Endothelial cell (in vitro differentiated cells): Measurements from ENCODE around the gene TRRAP. TPM values are rescaled to one million over a fixed set of nuclear protein-coding genes. Genes with fewer than 3 reads are reported as not detected.

ENCODE experiments used
- DNase-seq: peaks from one replicate; pipeline ENCODE4 v3.0.0; 2021; ENCODE audit warnings: low spot score
- H3K27ac Mint-ChIP-seq: one replicate; pipeline ENCODE4 v1.8.0; 2021; ENCODE audit warnings: mixed read lengths, inconsistent platforms; ENCODE audit not compliant: unreplicated experiment
- H3K27me3 Mint-ChIP-seq: one replicate; pipeline ENCODE4 v1.8.0; 2021; ENCODE audit warnings: mild to moderate bottlenecking, moderate library complexity, mixed read lengths, inconsistent platforms; ENCODE audit not compliant: unreplicated experiment
- H3K36me3 Mint-ChIP-seq: one replicate; pipeline ENCODE4 v1.8.0; 2021; ENCODE audit warnings: mild to moderate bottlenecking, low read depth, mixed read lengths, inconsistent platforms; ENCODE audit not compliant: unreplicated experiment
- H3K4me1 Mint-ChIP-seq: one replicate; pipeline ENCODE4 v1.8.0; 2021; ENCODE audit warnings: mild to moderate bottlenecking, mixed read lengths, inconsistent platforms; ENCODE audit not compliant: unreplicated experiment
- H3K4me3 Mint-ChIP-seq: one replicate; pipeline ENCODE4 v1.8.0; 2021; ENCODE audit warnings: mild to moderate bottlenecking, mixed read lengths, inconsistent platforms; ENCODE audit not compliant: unreplicated experiment
- H3K9me3 Mint-ChIP-seq: one replicate; pipeline ENCODE4 v1.8.0; 2021; ENCODE audit warnings: mixed read lengths, inconsistent platforms; ENCODE audit not compliant: unreplicated experiment
- total RNA-seq: library from RNA; stranded (reverse); fragmentation: NEBNext Ultra II Directional; extraction: Animal tissue kit (Norgen Biotek cat#: 25700); gene quantifications from one replicate; pipeline ENCODE4 v1.2.1, GENCODE V29; 2021; ENCODE audit not compliant: unreplicated experiment
- TF ChIP-seq, protein P1 (sequence below): fragments of 200-600 bp; sonication (generic); IDR thresholded peaks from one replicate; pipeline ENCODE4 v1.5.0; 2021; ENCODE audit warnings: antibody characterized with exemption; ENCODE audit not compliant: unreplicated experiment

Gene TRRAP
- total RNA-seq, 1 donor from 2014 or later, result 53.5 TPM

GRCh38 chr7:99021941-99022560 lies 143.7 kb downstream of the TRRAP start:
- H3K27ac Mint-ChIP-seq, result peak overlapping the region; percentile 82
- peaks cover 16% of the 10 kb centered on the region for H3K36me3 Mint-ChIP-seq
- TF ChIP-seq, protein P1, sequence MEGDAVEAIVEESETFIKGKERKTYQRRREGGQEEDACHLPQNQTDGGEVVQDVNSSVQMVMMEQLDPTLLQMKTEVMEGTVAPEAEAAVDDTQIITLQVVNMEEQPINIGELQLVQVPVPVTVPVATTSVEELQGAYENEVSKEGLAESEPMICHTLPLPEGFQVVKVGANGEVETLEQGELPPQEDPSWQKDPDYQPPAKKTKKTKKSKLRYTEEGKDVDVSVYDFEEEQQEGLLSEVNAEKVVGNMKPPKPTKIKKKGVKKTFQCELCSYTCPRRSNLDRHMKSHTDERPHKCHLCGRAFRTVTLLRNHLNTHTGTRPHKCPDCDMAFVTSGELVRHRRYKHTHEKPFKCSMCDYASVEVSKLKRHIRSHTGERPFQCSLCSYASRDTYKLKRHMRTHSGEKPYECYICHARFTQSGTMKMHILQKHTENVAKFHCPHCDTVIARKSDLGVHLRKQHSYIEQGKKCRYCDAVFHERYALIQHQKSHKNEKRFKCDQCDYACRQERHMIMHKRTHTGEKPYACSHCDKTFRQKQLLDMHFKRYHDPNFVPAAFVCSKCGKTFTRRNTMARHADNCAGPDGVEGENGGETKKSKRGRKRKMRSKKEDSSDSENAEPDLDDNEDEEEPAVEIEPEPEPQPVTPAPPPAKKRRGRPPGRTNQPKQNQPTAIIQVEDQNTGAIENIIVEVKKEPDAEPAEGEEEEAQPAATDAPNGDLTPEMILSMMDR, result no peak
- no peak for DNase-seq
- H3K27me3 Mint-ChIP-seq, result peaks cover 3% of the 10 kb centered on the region
- H3K4me1 Mint-ChIP-seq, result peaks cover 21% of the 10 kb centered on the region
- H3K9me3 Mint-ChIP-seq, result no peaks in the 10 kb centered on the region
- H3K4me3 Mint-ChIP-seq, result no peak overlapping the region

DNA sequence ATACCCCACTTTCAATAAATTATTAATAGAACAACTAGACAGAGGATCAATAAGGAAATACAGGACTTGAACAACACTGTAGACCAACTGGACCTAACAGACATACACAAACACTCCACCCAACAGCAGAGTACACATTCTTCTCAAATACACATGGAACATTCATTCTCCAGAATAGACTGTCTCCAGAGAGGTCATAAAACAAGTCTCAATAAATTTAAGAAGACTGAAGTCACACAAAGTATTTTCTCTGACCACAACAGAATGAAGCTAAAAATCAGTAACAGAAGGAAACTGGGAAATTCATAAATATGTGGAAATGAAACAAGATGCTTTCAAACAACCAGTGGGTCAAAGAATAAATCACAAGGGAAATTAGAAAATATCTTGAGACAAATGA lies 145.7 kb downstream of the TRRAP start:
- TF ChIP-seq, protein P1, result no peak
- DNase-seq, result no peak
- H3K9me3 Mint-ChIP-seq, result no peaks in the 10 kb centered on the region
- no peak overlapping the region for H3K4me3 Mint-ChIP-seq
- peaks cover 39% of the 10 kb centered on the region for H3K4me1 Mint-ChIP-seq
- peaks cover 6% of the 10 kb centered on the region for H3K27me3 Mint-ChIP-seq
- peaks cover 26% of the 10 kb centered on the region for H3K36me3 Mint-ChIP-seq
- H3K27ac Mint-ChIP-seq, result no peak overlapping the region

DNA sequence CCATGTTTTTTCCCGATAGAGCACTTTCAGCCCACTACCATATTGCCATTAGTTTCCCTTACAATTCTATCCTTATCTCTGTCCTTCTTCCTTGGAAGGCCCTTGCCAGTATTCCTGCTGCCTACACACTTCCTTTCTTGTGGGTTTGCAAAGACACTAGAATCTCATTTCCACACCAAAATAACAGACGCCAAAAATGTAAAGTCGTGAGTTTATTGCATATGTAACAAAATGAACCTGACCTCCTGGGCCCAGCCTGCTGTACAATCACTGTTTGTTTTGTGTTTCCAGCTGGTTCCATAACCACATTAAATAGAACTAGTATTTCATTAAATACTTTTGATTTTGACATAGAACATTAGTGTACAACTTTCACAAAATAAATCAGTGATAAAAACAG lies 148.9 kb downstream of the TRRAP start:
- Mint-ChIP-seq H3K4me3 (peak overlapping the region; percentile 11), H3K9me3 (no peaks in the 10 kb centered on the region), H3K27ac (peak overlapping the region; percentile 46), H3K36me3 (peaks cover 44% of the 10 kb centered on the region), H3K27me3 (peaks cover 22% of the 10 kb centered on the region), H3K4me1 (peaks cover 44% of the 10 kb centered on the region)
- DNase-seq, result no peak
- TF ChIP-seq, protein P1, result no peak

- Mint-ChIP-seq H3K27me3 (peaks cover 21% of the 10 kb centered on the region), H3K36me3 (peaks cover 44% of the 10 kb centered on the region), H3K27ac (peak overlapping the region; percentile 16), H3K4me3 (peak overlapping the region; percentile 54), H3K4me1 (peaks cover 42% of the 10 kb centered on the region), H3K9me3 (no peaks in the 10 kb centered on the region)
- DNase-seq, result no peak
- TF ChIP-seq, protein P1, result no peak
Observed at GRCh38 chr7:99027841-99028240, 149.5 kb downstream of the TRRAP start.

DNA sequence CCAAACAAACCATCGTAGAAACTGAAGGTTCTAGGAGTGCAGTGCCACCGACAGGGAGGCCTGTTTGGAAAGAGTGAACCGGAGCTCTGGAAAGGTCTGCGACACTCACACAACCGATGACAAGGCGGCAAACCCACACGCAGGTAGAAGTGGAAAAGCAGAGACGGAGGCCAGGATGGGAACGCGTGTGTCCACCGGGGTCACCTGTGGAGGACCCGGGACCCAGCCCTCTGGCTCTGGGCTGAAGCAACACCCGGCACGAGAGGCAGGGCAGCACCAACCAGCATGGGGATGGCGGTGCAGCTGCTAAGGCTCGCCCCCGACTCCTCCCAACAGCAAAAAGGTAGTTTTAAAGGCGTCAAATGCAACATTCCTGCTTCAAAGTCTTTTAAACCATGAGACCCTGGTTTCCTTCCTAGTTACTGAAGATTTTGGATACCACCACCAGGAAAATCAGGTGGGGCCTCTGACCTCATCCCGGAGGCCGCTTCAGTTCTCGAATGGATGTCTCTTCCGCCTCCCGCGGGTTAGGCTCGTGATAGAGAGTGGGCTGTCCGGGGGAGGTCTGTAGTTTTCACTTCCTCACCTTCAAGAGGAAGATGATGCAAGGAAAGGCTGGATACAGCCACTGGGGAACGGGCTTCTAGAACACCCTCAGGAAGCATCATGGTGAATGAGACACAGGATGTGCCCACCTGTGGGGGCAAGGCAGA lies 150.1 kb downstream of the TRRAP start:
- H3K9me3 Mint-ChIP-seq, result no peaks in the 10 kb centered on the region
- H3K27ac Mint-ChIP-seq, result peak overlapping the region; percentile 72

More for the DNA sequence above, 150.1 kb downstream of the TRRAP start:
- Mint-ChIP-seq H3K36me3 (peaks cover 44% of the 10 kb centered on the region), H3K4me1 (peaks cover 36% of the 10 kb centered on the region), H3K27me3 (peaks cover 21% of the 10 kb centered on the region), H3K4me3 (peak overlapping the region; percentile 54)
- no peak for DNase-seq
- TF ChIP-seq, protein P1, result no peak
